ENCODE results near the gene DOK6. TPM values are rescaled to one million over a fixed set of nuclear protein-coding genes. Genes with fewer than 3 reads are reported as not detected.

Gene DOK6
- total and polyA plus RNA-seq, 10 donors = 0.09 to 2.0 (median 0.40) TPM

DNA sequence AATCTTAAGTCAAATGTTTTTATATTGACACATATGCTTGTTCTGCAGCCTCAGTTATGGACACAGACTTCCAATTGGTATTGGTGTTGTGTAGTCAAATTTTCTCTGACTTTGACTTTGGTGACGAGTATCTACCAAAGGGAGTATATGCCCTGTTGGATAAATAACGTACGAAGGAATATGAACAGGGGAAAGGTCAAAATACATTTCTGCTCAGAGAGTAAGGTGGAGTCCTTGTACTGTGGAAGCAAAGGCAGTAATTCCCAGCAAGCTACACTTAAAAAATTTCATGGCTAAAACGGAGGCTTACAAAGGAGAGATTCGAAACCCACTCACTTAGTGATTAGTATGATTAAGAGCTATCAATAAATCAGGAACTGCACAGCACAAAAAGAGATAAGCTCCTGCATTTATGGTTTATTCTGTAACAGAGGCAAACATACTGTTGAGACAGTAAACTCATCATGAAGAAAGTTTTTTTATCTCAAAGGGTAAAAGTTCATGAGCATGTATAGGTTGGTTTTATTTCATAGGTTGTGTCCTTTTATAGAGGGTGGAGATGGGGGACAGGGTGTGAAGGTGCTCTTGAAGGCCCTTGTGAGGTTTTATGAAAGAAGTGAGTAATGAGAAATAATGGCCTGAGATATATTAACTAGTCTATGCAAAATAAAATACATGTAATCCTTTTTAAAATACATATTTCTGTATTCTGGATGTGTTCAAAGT is 404.3 kb downstream of the DOK6 start:
- intact Hi-C loops (cut with DNase I; ENCODE audit: low total_unique reads) = no loop called here
- no peak overlapping the region for H3K27ac ChIP-seq

GRCh38 chr18:69808399-69808798 is 407.7 kb downstream of the DOK6 start:
- Histone ChIP-seq H3K27me3 (replicated peaks in 1 of 7) (no peaks in the 10 kb centered on the region), H3K4me3 (no peak overlapping the region), H3K27ac (no peak overlapping the region), H3K36me3 (no peaks in the 10 kb centered on the region), H3K9me3 (no peaks in the 10 kb centered on the region), H3K4me1 (no peaks in the 10 kb centered on the region)
- intact Hi-C loops (cut with DNase I; ENCODE audit: low total_unique reads) = no loop called here
- 74 to 83% (median 74%) methylated on average over 2 of the region's 2 CpGs for WGBS, 5 donors
- DNase-seq = no peak
- TF ChIP-seq POLR2AphosphoS5 (IDR thresholded peaks at IDR 0.05) = no peak
- no peak for TF ChIP-seq POLR2A (IDR thresholded peaks at IDR 0.05)
- TF ChIP-seq, protein P1, sequence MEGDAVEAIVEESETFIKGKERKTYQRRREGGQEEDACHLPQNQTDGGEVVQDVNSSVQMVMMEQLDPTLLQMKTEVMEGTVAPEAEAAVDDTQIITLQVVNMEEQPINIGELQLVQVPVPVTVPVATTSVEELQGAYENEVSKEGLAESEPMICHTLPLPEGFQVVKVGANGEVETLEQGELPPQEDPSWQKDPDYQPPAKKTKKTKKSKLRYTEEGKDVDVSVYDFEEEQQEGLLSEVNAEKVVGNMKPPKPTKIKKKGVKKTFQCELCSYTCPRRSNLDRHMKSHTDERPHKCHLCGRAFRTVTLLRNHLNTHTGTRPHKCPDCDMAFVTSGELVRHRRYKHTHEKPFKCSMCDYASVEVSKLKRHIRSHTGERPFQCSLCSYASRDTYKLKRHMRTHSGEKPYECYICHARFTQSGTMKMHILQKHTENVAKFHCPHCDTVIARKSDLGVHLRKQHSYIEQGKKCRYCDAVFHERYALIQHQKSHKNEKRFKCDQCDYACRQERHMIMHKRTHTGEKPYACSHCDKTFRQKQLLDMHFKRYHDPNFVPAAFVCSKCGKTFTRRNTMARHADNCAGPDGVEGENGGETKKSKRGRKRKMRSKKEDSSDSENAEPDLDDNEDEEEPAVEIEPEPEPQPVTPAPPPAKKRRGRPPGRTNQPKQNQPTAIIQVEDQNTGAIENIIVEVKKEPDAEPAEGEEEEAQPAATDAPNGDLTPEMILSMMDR (IDR thresholded peaks at IDR 0.05 in 8 of 11, conservative IDR thresholded peaks at IDR 0.05 in 3 of 11) = no peak

More for the DNA sequence above, 404.3 kb downstream of the DOK6 start:
- Histone ChIP-seq H3K4me1 (no peaks in the 10 kb centered on the region), H3K36me3 (no peaks in the 10 kb centered on the region), H3K9me3 (no peaks in the 10 kb centered on the region), H3K4me3 (no peak overlapping the region), H3K27me3 (replicated peaks in 1 of 7) (no peaks in the 10 kb centered on the region)
- no peak for DNase-seq
- TF ChIP-seq, protein P1 (IDR thresholded peaks at IDR 0.05 in 8 of 11, conservative IDR thresholded peaks at IDR 0.05 in 3 of 11) = no peak
- TF ChIP-seq POLR2AphosphoS5 (IDR thresholded peaks at IDR 0.05) (no peak), POLR2A (IDR thresholded peaks at IDR 0.05) (no peak)
- 85 to 95% (median 91%) methylated on average over 5 of the region's 5 CpGs for WGBS, 5 donors

- no peaks in the 10 kb centered on the region for H3K4me1 ChIP-seq
- intact Hi-C loops (cut with DNase I; ENCODE audit: low total_unique reads) = no loop called here
- H3K4me3 ChIP-seq = no peak overlapping the region
- H3K27ac ChIP-seq = no peak overlapping the region
- no peak for DNase-seq
- H3K9me3 ChIP-seq = no peaks in the 10 kb centered on the region
- H3K27me3 ChIP-seq (replicated peaks in 1 of 7) = no peaks in the 10 kb centered on the region
- WGBS, 5 donors = 68 to 83% (median 78%) methylated on average over 1 of the region's 1 CpG
- H3K36me3 ChIP-seq = no peaks in the 10 kb centered on the region
- TF ChIP-seq, protein P1 (IDR thresholded peaks at IDR 0.05 in 8 of 11, conservative IDR thresholded peaks at IDR 0.05 in 3 of 11) = no peak
- TF ChIP-seq POLR2AphosphoS5 (IDR thresholded peaks at IDR 0.05) = no peak
- TF ChIP-seq POLR2A (IDR thresholded peaks at IDR 0.05) = no peak
These were observed 412.9 kb downstream of the DOK6 start for GRCh38 chr18:69813559-69813958.

GRCh38 chr18:69814861-69815385 is 414.2 kb downstream of the DOK6 start:
- Histone ChIP-seq H3K4me1 (no peaks in the 10 kb centered on the region), H3K4me3 (no peak overlapping the region), H3K36me3 (no peaks in the 10 kb centered on the region), H3K27me3 (replicated peaks in 1 of 7) (no peaks in the 10 kb centered on the region), H3K27ac (no peak overlapping the region), H3K9me3 (peaks cover 0 to 3% (median 0%) of the 10 kb centered on the region in 8 donors)
- intact Hi-C loops (cut with DNase I; ENCODE audit: low total_unique reads) = no loop called here
- DNase-seq = no peak
- 83 to 89% (median 87%) methylated on average over 4 of the region's 4 CpGs for WGBS, 5 donors
- TF ChIP-seq, protein P1 (IDR thresholded peaks at IDR 0.05 in 8 of 11, conservative IDR thresholded peaks at IDR 0.05 in 3 of 11) = no peak
- no peak for TF ChIP-seq POLR2A (IDR thresholded peaks at IDR 0.05)
- no peak for TF ChIP-seq POLR2AphosphoS5 (IDR thresholded peaks at IDR 0.05)

All from spleen (tissue), 11 donors.